ENCODE measurements around the gene BLVRA.

DNA sequence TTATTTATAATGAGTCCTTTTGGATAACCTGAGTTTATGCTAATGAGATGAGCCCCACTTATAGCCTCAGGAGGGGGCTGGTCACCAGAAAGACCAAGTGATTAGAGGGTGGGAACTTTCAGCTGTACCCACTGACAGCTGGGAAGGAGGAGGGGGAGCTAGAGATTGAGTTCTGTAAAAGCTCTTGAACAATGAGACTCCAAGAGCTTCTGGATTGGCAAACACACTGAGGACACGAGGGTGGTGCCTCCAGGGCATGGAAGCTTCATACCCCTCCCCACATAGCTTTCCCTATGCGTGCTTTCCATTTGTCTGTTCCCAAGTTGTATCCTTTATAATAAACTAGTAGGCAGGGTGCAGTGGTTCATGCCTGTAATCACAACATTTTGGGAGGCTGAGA is 90.6 kb downstream of the BLVRA start:
- TF ChIP-seq, protein P1, sequence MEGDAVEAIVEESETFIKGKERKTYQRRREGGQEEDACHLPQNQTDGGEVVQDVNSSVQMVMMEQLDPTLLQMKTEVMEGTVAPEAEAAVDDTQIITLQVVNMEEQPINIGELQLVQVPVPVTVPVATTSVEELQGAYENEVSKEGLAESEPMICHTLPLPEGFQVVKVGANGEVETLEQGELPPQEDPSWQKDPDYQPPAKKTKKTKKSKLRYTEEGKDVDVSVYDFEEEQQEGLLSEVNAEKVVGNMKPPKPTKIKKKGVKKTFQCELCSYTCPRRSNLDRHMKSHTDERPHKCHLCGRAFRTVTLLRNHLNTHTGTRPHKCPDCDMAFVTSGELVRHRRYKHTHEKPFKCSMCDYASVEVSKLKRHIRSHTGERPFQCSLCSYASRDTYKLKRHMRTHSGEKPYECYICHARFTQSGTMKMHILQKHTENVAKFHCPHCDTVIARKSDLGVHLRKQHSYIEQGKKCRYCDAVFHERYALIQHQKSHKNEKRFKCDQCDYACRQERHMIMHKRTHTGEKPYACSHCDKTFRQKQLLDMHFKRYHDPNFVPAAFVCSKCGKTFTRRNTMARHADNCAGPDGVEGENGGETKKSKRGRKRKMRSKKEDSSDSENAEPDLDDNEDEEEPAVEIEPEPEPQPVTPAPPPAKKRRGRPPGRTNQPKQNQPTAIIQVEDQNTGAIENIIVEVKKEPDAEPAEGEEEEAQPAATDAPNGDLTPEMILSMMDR (IDR thresholded peaks at IDR 0.05) = no peak
- no peak for TF ChIP-seq POLR2AphosphoS5 (IDR thresholded peaks at IDR 0.05)
